ENCODE measurements around the gene DHX58. TPM values are rescaled to one million over a fixed set of nuclear protein-coding genes. Genes with fewer than 3 reads are reported as not detected.

The DHX58 gene
- total and polyA plus RNA-seq, 2 of the 4 experiments (the other 2 are of a cell fraction), result 1.1 to 2.8 TPM

DNA sequence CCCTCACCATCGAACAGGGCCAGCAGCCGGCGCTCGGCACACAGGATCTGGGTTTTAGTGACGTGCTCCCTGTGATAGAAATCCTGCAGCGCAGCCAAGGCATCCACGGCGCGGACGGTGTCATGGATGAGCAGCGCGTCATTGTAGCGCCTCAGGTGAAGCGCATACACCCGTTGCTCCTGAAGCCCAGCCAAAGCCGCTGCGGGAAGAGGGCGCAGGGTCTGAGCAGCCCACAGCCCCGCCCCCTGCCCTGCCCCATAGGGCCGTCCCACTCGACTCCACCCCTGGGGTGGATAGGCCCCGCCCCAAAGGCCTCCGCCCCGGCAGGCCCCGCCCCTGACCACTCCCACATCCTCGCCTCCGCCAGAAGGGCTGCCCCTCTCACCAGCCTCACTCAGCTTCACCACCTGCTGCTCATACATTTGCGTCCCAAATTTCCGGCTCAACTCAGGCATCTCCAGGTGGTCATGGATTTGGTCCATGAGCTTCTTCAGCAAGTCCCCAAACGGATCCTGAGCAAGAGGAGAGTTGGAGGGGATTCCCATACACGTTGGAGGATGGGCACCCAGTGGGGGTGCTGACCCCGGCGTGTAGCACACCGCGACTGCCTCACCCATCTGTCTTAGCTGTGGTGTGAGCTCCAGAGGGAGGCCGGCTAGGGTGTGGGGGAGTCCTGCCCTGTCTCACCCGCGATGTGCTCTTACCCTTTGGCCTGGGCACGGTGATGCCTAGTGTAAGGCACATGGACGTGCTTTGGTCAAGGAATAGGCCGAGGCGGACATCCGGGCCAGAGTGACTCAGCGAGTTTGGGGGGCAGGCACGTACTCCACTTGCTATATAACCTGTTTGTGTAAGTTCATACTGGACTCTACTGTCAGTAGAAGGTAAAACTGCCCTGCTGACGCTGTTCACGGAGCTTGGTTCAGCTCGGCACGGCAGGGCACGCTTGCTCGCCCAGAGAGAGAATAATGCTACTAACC, 4.6 kb downstream of the DHX58 start:
- H2AK5ac ChIP-seq (ENCODE audit: low read depth, low read length), result 0 out of 2 replicates have a peak overlapping the region, but pooled peaks have one; percentile 52
- H4K91ac ChIP-seq (ENCODE audit: insufficient read depth, low read depth, low read length), result no peak overlapping the region
- H3K4ac ChIP-seq (ENCODE audit: low read depth, low read length), result no peak overlapping the region; the same call in 1 of the 2 replicates
- H2BK5ac ChIP-seq (ENCODE audit: low read depth, low read length, poor library complexity, severe bottlenecking), result no peak overlapping the region
- peaks cover 7% of the 10 kb centered on the region for H3K27me3 ChIP-seq (ENCODE audit: control insufficient read depth, insufficient read depth, low read length)
- H3K56ac ChIP-seq (ENCODE audit: extremely low read depth, insufficient read depth, low read length), result no peak overlapping the region
- CTCF ChIA-PET, result interaction anchor here (0.6 kb wide), 1 partner anchor 43 kb away, joined by 3 read pairs; no protein-coding TSS in a partner anchor
- in situ Hi-C loops (cut with MboI; ENCODE audit: low sequenced_read_pairs), result no loop called here
- intact Hi-C loops (cut with micrococcal nuclease), result no loop called here
- H4K20me1 ChIP-seq (ENCODE audit: insufficient read depth, low read length), result no peaks in the 10 kb centered on the region
- no peaks in the 10 kb centered on the region for H3K79me1 ChIP-seq (ENCODE audit: low read depth in 1 of 2, low read length in 2 of 2)
- no peak overlapping the region for H3K27ac ChIP-seq (ENCODE audit: insufficient read depth, low read length)
- ATAC-seq (ENCODE audit: low read depth), result peak; percentile 94
- H2BK15ac ChIP-seq (ENCODE audit: low read depth, low read length), result no peak overlapping the region; the same call in 2 of the 3 replicates
- H3K9me1 ChIP-seq (ENCODE audit: insufficient read depth, low read length), result peaks cover 4% of the 10 kb centered on the region; the same call in 1 of the 2 replicates
- DNase-seq, result peak; percentile 32
- H3K14ac ChIP-seq (replicated peaks; ENCODE audit: low read depth, low read length), result 0 out of 2 replicates have a peak overlapping the region, but pooled peaks have one; percentile 52
- dilution Hi-C loops (cut with HindIII; ENCODE audit: low sequenced_read_pairs, unreplicated experiment), result no loop called here
- no peak overlapping the region for H3K23ac ChIP-seq (ENCODE audit: low read depth, low read length)
- peaks cover 6% of the 10 kb centered on the region; the same call in 1 of the 2 replicates for H3K4me1 ChIP-seq (ENCODE audit: control insufficient read depth, insufficient read depth, low read length)
- peak overlapping the region; percentile 96 for H3K4me2 ChIP-seq (ENCODE audit: low read depth, low read length)
- no peak overlapping the region for H2BK120ac ChIP-seq (ENCODE audit: low read depth, low read length)
- no peak overlapping the region for H2BK20ac ChIP-seq (ENCODE audit: low read depth, low read length)
- H4K5ac ChIP-seq (ENCODE audit: low read depth, low read length), result no peak overlapping the region
- no TSS peak for BruUV-seq (replicated peaks)
- H3K9me3 ChIP-seq (ENCODE audit: control insufficient read depth, insufficient read depth, low read length), result no peaks in the 10 kb centered on the region
- H3K9ac ChIP-seq (ENCODE audit: low read depth, low read length), result no peak overlapping the region
- peak overlapping the region in 1 of 2 experiments; percentile 12; a peak in 1 of 4 replicates for H4K8ac ChIP-seq (ENCODE audit: low read depth in 2 of 2, low read length in 2 of 2)
- POLR2A ChIA-PET (ENCODE audit: unreplicated experiment), result no interaction called here
- WGBS, 2 experiments (ENCODE audit: extremely low coverage in 2 of 2, insufficient read length in 1 of 2), result 40% methylated on average over 22 of the region's 51 CpGs; no CpG with 5 or more reads in 1 of the 2 experiments
- TF ChIP-seq FOS (IDR thresholded peaks at IDR 0.05; ENCODE audit: low read depth, low read length) (no peak), POLR2A (IDR thresholded peaks at IDR 0.05; ENCODE audit: low read depth, low read length) (no peak), CHD1 (IDR thresholded peaks at IDR 0.05; ENCODE audit: low read depth, low read length) (no peak), NFE2L2 (IDR thresholded peaks at IDR 0.05; ENCODE audit: low read depth, low read length) (peak; percentile 41; the same call in 1 of the 2 replicates), CTCF (conservative IDR thresholded peaks at IDR 0.05; ENCODE audit: low read depth, low read length) (no peak)
- TF ChIP-seq, protein P1, sequence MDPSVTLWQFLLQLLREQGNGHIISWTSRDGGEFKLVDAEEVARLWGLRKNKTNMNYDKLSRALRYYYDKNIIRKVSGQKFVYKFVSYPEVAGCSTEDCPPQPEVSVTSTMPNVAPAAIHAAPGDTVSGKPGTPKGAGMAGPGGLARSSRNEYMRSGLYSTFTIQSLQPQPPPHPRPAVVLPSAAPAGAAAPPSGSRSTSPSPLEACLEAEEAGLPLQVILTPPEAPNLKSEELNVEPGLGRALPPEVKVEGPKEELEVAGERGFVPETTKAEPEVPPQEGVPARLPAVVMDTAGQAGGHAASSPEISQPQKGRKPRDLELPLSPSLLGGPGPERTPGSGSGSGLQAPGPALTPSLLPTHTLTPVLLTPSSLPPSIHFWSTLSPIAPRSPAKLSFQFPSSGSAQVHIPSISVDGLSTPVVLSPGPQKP (IDR thresholded peaks at IDR 0.05; ENCODE audit: borderline replicate concordance, low read depth, low read length), result no peak
- H3K36me3 ChIP-seq (ENCODE audit: control insufficient read depth, insufficient read depth, low read length), result no peaks in the 10 kb centered on the region
- H3K4me3 ChIP-seq (ENCODE audit: insufficient read depth, low read depth, low read length), result peak overlapping the region; percentile 48
- peak overlapping the region; percentile 69 for H2AK9ac ChIP-seq (replicated peaks; ENCODE audit: low read depth, low read length, poor library complexity)
- no peak overlapping the region for H3K18ac ChIP-seq (ENCODE audit: low read depth, low read length)
- peak overlapping the region; percentile 94 for H2AFZ ChIP-seq (replicated peaks; ENCODE audit: low read length, poor library complexity)
